Measurements from ENCODE around the gene INO80B.

GRCh38 chr2:74458132-74458937, 3.4 kb downstream of the INO80B start, which contains the start of gene WBP1:
- no peak for TF ChIP-seq ERF (CRISPR knock-in tag; IDR thresholded peaks at IDR 0.05)
- TF ChIP-seq ZNF780A (CRISPR knock-in tag; IDR thresholded peaks at IDR 0.05) = no peak
- no peak for TF ChIP-seq KLF1 (tag; IDR thresholded peaks at IDR 0.05)
- TF ChIP-seq CTCF (IDR thresholded peaks at IDR 0.05 in 2 of 3, conservative IDR thresholded peaks at IDR 0.05 in 1 of 3; ENCODE audit: insufficient read depth in 2 of 3, low read depth in 1 of 3, low read length in 3 of 3) = no peak
- 0 out of 2 replicates have a peak, but pooled peaks have one; percentile 25 for TF ChIP-seq ZNF830 (CRISPR knock-in tag; IDR thresholded peaks at IDR 0.05)
- TF ChIP-seq USF1 (CRISPR knock-in tag; IDR thresholded peaks at IDR 0.05) = 0 out of 2 replicates have a peak, but pooled peaks have one; percentile 8

Data from K562 (cell line).